ENCODE results near the gene ZNF146. TPM values are rescaled to one million over a fixed set of nuclear protein-coding genes. Genes with fewer than 3 reads are reported as not detected.
"Not testable (repeated sequence)": the region's sequence is repeated elsewhere in the genome, so short reads cannot be mapped to it uniquely, and the experiment has no call there.

ZNF146 gene
- total RNA-seq, 1 donor from 2014 or later = 101 TPM

GRCh38 chr19:36183245-36183628 is 31.7 kb upstream of the ZNF146 start:
- peak overlapping the region; percentile 12 for H3K27ac Mint-ChIP-seq

GRCh38 chr19:36186722-36187121 is 28.2 kb upstream of the ZNF146 start:
- not testable (repeated sequence) for H3K4me1 Mint-ChIP-seq (ENCODE audit: low read depth); DNase-seq (ENCODE audit: low spot score, unreplicated experiment); H3K9me3 Mint-ChIP-seq (ENCODE audit: low read depth); H3K4me3 Mint-ChIP-seq (ENCODE audit: low read depth); H3K27me3 Mint-ChIP-seq; H3K36me3 Mint-ChIP-seq (ENCODE audit: insufficient read depth); H3K27ac Mint-ChIP-seq

More at GRCh38 chr19:36183245-36183628, 31.7 kb upstream of the ZNF146 start:
- Mint-ChIP-seq H3K4me3 (ENCODE audit: low read depth) (no peak overlapping the region), H3K9me3 (ENCODE audit: low read depth) (no peaks in the 10 kb centered on the region), H3K4me1 (ENCODE audit: low read depth) (no peaks in the 10 kb centered on the region), H3K27me3 (no peaks in the 10 kb centered on the region), H3K36me3 (ENCODE audit: insufficient read depth) (peaks cover 1% of the 10 kb centered on the region)
- DNase-seq (ENCODE audit: low spot score, unreplicated experiment) = no peak
- TF ChIP-seq CTCF (IDR thresholded peaks at IDR 0.05; ENCODE audit: unreplicated experiment) = no peak

GRCh38 chr19:36196249-36196648 is 18.7 kb upstream of the ZNF146 start:
- no peak for DNase-seq (ENCODE audit: low spot score, unreplicated experiment)
- no peak for TF ChIP-seq CTCF (IDR thresholded peaks at IDR 0.05; ENCODE audit: unreplicated experiment)
- Mint-ChIP-seq H3K36me3 (ENCODE audit: insufficient read depth) (peaks cover 9% of the 10 kb centered on the region), H3K27ac (no peak overlapping the region), H3K9me3 (ENCODE audit: low read depth) (no peaks in the 10 kb centered on the region), H3K27me3 (no peaks in the 10 kb centered on the region), H3K4me1 (ENCODE audit: low read depth) (no peaks in the 10 kb centered on the region), H3K4me3 (ENCODE audit: low read depth) (no peak overlapping the region)

DNA sequence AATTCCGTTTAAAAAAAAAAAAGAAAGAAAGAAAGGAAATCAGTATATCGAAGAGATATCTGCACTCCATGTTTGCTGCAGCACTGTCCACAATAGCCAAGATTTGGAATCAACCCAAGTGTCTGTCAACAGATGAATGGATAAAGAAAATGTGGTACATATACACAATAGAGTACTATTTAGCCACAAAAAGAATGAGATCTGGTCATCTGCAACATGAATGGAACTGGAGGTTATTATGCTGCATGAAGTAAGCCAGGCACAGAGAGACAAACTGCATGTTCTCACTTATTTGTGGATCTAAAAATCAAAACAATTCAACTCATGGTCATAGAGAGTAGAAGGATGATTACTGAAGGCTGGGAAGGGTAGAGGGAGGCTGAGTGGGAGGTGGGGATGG is 16.8 kb upstream of the ZNF146 start:
- DNase-seq (ENCODE audit: low spot score, unreplicated experiment) = no peak
- no peak for TF ChIP-seq CTCF (IDR thresholded peaks at IDR 0.05; ENCODE audit: unreplicated experiment)

DNA sequence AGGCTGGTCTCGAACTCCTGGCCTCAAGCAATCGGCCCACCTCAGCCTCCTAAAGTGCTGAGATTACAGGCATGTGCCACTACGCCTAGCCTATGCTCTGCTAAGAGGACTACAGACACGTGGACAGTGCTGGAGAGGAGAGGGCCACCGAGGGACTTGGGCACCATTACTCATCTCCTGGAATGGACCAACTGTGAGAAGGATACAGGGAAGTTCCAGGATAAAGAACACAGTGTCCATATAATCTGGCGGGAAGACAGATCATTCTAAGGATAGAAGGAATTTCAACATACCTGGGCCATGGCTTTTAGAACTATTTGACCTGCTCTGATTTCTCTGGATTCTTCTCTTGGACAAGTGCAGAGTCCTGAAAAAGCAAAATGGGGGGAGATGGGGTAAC is 13.2 kb upstream of the ZNF146 start:
- Mint-ChIP-seq H3K27me3 (no peaks in the 10 kb centered on the region), H3K9me3 (ENCODE audit: low read depth) (no peaks in the 10 kb centered on the region), H3K27ac (no peak overlapping the region), H3K4me1 (ENCODE audit: low read depth) (no peaks in the 10 kb centered on the region), H3K36me3 (ENCODE audit: insufficient read depth) (no peaks in the 10 kb centered on the region), H3K4me3 (ENCODE audit: low read depth) (no peak overlapping the region)
- DNase-seq (ENCODE audit: low spot score, unreplicated experiment) = no peak
- no peak for TF ChIP-seq CTCF (IDR thresholded peaks at IDR 0.05; ENCODE audit: unreplicated experiment)

More for the DNA sequence above, 16.8 kb upstream of the ZNF146 start:
- Mint-ChIP-seq H3K4me3 (ENCODE audit: low read depth) (no peak overlapping the region), H3K27ac (no peak overlapping the region), H3K9me3 (ENCODE audit: low read depth) (no peaks in the 10 kb centered on the region), H3K4me1 (ENCODE audit: low read depth) (no peaks in the 10 kb centered on the region), H3K27me3 (no peaks in the 10 kb centered on the region), H3K36me3 (ENCODE audit: insufficient read depth) (peaks cover 2% of the 10 kb centered on the region)

- no peaks in the 10 kb centered on the region for H3K27me3 Mint-ChIP-seq
- DNase-seq (ENCODE audit: low spot score, unreplicated experiment) = no peak
- no peaks in the 10 kb centered on the region for H3K36me3 Mint-ChIP-seq (ENCODE audit: insufficient read depth)
- H3K9me3 Mint-ChIP-seq (ENCODE audit: low read depth) = no peaks in the 10 kb centered on the region
- H3K4me1 Mint-ChIP-seq (ENCODE audit: low read depth) = no peaks in the 10 kb centered on the region
- H3K4me3 Mint-ChIP-seq (ENCODE audit: low read depth) = no peak overlapping the region
- no peak for TF ChIP-seq CTCF (IDR thresholded peaks at IDR 0.05; ENCODE audit: unreplicated experiment)
- H3K27ac Mint-ChIP-seq = no peak overlapping the region
Observed at GRCh38 chr19:36203293-36203692, 11.6 kb upstream of the ZNF146 start.

All from progenitor cell of endocrine pancreas (in vitro differentiated cells).